ENCODE measurements around the gene FAM20B.

Gene FAM20B

DNA sequence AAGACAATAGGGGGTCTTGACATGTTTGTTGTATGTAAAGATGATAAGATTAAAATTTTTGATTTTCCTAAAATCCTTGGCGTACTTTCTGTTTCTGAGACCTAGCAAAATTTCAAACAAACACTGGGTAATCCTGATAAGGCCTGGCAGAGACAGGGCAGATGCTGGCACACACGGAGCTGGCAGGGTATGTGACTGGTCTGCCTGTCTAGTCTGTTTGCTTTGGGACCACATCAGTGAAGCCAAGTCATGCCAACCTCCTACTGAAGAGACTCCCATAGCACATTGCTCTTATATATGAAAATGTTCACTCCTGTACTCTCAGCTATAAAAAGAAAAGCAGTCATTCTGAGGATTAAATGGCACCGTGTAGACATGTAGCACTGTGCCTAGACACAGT lies 70.2 kb downstream of the FAM20B start:
- no peak for FAIRE-seq

DNA sequence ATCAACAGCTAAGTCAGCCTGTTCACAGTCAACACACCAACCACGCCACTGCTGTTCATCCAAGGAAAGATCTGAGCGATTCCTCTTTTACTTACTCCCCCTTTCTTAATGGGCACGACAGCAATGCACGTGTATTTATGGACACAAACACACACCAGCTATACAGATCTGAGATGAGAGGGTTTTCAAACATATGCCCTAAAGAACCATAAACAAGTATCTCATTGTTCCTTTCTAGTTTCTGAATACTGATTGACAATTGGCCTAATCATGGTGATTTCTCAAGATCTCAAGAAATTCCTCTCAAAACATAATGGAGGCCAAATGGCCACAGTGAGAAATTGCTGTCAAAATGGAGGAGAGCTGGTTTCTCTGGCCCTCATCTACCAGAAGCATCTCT lies 74.2 kb downstream of the FAM20B start:
- no peak for FAIRE-seq

DNA sequence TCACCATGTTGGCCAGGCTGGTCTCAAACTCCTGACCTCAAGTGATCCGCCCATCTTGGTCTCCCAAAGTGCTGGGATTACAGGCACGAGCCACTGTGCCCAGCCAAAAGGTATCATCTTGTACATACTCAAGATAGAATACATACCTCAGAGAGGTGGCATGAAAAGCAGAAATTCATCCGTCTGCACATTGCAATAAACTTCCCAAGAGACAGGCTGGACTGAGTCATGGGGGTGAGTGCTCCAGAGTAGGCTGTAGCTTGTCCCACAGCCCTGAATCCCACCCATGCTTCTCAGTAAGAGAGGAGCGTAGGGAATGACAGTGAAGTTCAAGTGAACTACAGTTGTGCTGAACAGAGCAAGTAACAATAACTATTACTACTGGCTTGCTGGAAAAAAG lies 75.9 kb downstream of the FAM20B start:
- no peak for FAIRE-seq

DNA sequence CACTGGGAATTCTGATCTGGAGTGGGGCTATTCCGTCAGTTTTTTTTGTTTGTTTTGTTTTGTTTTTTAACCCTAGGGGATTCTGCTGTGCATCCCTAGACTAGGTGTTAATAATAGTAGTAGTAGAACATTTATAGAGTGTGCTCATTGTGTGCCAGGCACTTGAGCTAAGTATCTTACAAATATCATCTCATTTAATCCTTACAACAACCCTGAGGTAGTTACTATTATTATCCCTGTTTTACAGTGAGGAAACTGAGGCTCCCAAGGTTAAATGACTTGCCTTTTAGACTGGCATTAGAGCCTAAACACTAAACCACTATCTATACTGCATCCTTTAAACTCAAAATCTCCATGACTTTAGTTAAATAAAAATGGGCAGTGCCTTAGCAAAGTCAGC lies 78.3 kb downstream of the FAM20B start:
- no peak for FAIRE-seq

DNA sequence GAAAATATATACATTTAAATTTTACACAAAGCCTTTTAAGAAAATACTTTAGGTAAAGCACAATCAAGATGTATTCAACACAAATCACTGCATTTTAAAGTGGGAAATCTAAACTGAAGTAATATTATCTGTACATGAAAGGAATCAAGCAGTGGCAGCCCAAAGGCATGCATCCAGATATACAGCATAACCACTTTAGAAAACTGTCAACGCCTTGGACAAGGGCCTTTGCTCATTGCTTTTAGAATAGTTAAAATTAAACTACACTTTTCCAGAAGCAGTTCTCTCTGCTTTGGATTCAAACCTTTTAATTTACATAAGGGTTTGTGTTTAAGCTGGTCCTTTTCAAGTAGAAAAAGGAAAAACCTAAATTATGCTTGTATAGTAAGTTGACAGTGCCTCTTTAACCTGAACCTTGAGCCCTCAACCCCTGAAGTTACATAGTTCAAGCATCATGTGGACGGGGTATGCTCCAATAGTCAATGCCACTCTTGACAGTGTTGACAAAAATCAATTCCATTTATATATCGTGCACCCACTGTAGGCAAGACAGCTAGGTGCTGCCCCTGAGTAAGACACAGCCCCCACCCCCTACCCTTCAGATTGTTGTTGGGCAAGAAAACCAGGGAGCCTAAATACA lies 79.0 kb downstream of the FAM20B start:
- no peak for FAIRE-seq

DNA sequence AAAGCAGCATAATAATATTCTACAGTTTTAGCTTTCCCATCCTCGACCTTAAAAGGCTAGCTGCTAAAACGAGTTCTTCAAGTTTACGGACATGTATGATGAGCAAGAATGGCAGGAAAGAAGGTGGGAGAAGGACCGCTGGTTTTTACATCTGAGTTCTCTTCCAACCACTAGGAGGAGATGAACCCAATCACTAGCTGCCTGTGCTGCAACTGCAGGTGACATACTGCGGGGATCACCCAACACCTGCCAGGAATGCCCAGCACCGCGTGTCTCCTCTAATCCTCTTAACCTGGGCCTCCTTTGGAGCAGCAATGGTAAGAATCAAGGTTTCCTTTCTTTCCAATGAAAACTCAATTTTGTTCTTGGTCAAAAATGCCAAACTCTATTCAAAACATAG lies 79.7 kb downstream of the FAM20B start:
- FAIRE-seq, result no peak

DNA sequence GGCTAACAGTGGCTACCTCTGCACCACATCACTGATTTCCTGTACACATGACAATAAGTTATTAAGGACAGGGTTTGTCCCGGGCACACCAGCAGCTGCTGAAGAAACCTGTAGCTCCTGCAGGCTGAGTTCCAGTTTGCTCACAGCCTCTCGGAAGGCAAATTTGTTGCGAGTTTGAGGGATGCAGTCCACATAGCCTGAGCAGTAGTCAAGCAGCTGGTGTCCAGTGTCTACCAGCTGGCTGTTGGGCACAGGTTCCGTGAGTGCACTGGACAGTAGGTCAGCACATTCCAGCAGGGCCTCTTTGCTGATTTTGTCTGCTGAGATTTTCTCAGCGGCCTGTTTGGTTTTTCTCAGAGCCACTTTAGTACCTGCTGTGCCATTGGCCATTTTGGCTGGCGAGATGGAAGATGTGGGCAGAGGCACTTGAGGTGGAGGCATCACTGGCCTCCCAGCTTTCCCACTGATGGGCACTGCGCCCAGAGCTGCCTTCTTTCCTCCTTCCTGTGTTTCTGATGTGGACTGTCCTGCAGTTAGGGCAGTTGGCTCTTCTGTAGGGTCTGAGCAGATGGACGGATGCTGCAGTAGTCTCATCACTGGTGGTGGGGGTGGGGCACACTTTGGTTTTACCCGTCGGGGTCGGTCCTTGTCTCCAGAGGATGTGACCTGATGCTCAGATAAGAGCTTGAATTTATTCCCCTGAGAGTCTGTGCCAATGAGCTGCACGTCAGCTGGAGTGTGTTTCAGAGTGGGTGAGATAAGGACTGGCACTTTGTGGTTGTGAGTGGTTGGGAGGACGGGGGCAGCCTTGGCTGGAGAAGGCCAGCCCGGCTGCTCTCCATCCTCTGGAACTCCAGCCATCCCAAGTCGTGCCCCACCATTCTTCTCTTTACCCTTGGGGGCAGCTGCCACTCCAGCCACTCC lies 82.3 kb downstream of the FAM20B start:
- FAIRE-seq, result no peak

DNA sequence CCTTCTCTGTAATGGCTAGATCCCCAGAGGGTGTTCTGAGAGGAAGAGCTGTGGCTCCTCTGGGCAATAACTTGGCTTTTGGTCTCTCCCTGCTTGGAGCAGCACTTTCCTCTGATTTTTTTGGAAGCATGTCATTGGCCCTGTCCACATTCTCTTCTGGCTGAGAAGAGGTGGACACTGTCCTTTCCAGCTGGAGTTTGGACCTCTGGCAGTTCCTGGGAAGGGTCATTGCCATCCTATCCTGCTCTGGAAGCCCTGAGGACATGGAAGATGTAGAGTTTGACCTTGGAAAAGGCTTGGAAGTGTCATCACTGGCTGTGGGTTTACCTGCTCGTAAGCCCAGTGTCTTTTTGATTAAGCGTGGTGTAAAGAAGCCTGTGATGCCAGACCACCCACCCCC lies 83.0 kb downstream of the FAM20B start:
- no peak for FAIRE-seq

DNA sequence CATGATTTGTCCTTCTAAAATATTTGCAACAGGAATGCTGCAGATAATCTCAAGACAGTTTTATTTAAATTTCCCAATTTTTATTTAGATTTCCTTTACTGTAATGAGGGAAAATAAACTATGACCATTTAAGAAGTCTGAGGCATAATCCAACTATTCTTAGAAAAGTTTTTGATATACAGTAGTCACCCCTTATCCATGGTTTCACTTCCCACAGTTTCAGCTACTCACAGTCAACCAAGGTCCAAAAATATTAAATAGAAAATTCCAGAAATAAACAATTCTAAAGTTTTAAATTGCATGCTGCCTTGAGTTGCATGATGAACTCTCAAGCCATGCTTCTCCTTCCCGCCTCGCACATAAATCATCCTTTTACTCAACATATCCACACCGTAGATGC lies 89.5 kb downstream of the FAM20B start:
- FAIRE-seq, result peak; percentile 13

DNA sequence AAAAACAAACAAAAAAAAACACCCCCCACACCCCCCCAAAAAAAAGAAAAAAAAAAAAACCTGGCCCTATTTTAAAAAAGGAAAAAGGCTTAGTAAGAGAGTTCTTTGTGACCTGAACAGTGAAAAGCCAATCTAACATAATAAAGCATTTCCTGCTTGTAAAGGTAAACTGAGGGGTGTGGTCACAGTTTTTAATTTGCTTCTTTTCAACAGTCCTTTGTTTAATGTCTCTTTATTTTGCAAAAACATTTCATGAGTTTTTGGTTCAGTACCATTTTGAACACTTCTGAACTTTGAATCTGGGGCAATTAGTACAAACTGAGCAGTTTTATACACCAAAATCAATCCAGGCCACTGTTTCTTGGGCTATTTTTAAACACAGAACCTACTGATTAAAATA lies 93.8 kb downstream of the FAM20B start:
- no peak for FAIRE-seq

DNA sequence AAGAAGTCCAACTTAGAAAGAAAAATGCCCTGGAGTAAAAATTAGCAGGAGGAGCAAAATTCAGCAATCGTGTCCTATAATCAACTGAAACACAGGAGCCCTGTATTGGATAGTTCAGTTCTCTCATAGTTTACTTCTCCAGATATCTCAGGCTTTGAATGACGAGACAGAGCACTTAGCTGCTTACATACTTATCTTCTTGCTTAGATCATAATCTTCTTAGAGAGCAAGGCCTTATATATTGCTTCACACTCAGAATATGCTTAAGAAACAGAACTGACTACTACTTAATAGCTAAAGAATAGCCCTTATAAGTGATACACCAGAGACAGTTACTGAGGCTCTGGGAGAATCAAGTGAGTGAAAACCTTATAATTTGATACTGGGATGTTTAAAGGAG lies 95.0 kb downstream of the FAM20B start:
- FAIRE-seq, result no peak

DNA sequence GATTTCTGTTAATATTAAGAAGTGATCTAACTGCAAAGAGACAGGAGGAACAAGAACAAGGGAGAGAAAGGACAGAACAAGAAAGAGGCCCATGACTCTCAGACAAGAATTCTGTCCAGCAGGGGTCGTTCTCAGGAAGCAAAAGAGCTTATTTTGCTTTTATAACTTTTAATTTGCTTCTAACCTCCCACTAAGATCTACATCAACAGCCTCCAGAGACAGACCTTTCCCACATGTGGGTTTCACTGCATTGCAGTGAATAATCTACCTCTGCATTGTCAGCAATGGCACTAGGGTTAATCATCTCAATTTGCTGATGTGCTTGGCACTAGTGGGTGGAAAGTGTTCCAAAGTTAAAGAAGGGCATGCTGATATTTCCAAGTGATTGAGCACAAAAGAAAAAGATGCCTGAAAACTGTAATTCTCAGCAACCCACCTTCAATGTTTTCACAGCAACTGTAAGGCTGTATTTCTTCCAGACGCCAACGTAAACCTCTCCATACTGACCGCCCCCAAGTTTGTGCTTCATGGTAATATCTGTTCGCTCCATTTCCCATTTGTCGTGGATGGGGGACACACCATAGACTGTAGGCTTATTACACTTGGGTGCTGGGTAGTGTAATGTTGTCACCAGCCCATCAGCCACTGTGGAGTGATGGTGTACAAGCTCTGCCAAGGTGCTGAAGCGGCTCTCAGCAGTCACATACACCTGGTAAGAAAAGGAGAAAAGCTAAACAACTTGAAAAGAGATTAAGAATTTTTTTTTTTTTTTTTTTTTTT lies 95.7 kb downstream of the FAM20B start:
- FAIRE-seq, result peak; percentile 92

DNA sequence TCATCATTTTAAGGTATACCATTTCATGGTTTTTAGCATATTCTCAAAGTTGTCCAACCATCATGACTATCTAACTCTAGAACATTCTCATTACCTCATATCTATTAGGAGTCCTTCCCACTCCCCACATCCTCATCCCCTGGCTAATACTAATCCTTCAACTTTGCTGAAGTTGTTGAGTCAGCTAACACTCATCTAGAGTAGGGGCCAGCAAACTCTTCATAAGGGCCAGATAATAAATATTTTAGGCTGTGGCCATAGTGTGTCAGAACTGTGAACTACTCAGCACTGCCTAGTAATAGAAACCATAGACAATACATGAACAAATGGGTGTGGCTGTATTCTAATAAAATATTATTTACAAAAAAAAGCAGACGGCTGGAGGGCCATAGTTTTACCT lies 99.2 kb downstream of the FAM20B start:
- no peak for FAIRE-seq

All from TTC549 (cell line).